Psoas muscle (tissue), 8 donors: ENCODE results near the gene ZNF318. TPM values are rescaled to one million over a fixed set of nuclear protein-coding genes. Genes with fewer than 3 reads are reported as not detected.
"Not testable (repeated sequence)": the region's sequence is repeated elsewhere in the genome, so short reads cannot be mapped to it uniquely, and the experiment has no call there.

Experiments
- ATAC-seq, 4 donors: fragments of 200-7000 bp; cut with Tn5 transposase; one replicate each; pipeline ENCODE4 v1.9.1; 2020; ENCODE audit warnings: moderate library complexity in 3 of 4, mild to moderate bottlenecking in 2 of 4
- DNase-seq, 2 donors: peaks; one replicate each; pipeline ENCODE4 v3.0.0-alpha.2; 2020
- H3K27ac ChIP-seq: fragments of 200-600 bp; one replicate; pipeline ENCODE4 v1.8.0; 2022
- H3K27me3 ChIP-seq, 3 donors: fragments of 200-600 bp in 1 of 3; one replicate each; pipeline versions ENCODE4 v1.6.1 to v1.8.0; 2013 to 2022; ENCODE audit warnings: low read length in 2 of 3, mild to moderate bottlenecking in 2 of 3, moderate library complexity in 1 of 3; ENCODE audit not compliant: insufficient read depth in 3 of 3
- H3K36me3 ChIP-seq, 2 donors: fragments of 200-600 bp in 1 of 2; one replicate each; pipeline versions ENCODE4 v1.6.1 to v1.8.0; 2013 to 2022; ENCODE audit warnings: low read depth in 1 of 2, mild to moderate bottlenecking in 1 of 2, moderate library complexity in 1 of 2; ENCODE audit not compliant: insufficient read depth in 1 of 2
- H3K4me1 ChIP-seq: fragments of 200-600 bp; one replicate; pipeline ENCODE4 v1.8.0; 2022
- H3K4me3 ChIP-seq: fragments of 200-600 bp; one replicate; pipeline ENCODE4 v1.8.0; 2022; ENCODE audit warnings: mild to moderate bottlenecking
- H3K9me3 ChIP-seq: fragments of 200-600 bp; one replicate; pipeline ENCODE4 v1.8.0; 2022
- WGBS, 3 donors: extraction: QIAGEN DNeasy Blood & Tissue Kit; methylation state at CpG; one replicate each; pipeline versions ENCODE4 v1.1.6 to v1.1.7; 2013; 5-methylcytosine and 5-hydroxymethylcytosine counted together
- intact Hi-C, 2 donors: fragments of 100-400 bp; cut with DNase I; formaldehyde crosslinking; loops; one replicate each; pipeline versions ENCODE4 v1.11.0 to v1.14.2; 2022
- polyA plus RNA-seq, 3 donors: library from polyadenylated mRNA; stranded (reverse); fragments of 200-250 nt; gene quantifications; one replicate each; pipeline ENCODE4 v1.2.3, GENCODE V29; 2013
- total RNA-seq, 4 donors: library from RNA; stranded (reverse); fragmentation: NEBNext Ultra II Directional in 2 of 4; extraction: Animal tissue kit (Norgen Biotek cat#: 25700) in 2 of 4; gene quantifications; one replicate each; pipeline versions ENCODE4 v1.2.1 to v1.2.4, GENCODE V29; 2021 to 2023
- TF ChIP-seq, protein P1 (sequence below): fragments of 200-600 bp; IDR thresholded peaks from one replicate; pipeline ENCODE4 v1.8.0; 2022; ENCODE audit warnings: antibody characterized with exemption
- donor health status: healthy with polysubstance abuse.
- donor health status: DM: no; HTN: no; CAD: no; lungs with moderate emphysema.
- donor health status: Bipolar disorder and iron deficiency.
- donor health status: healthy.
- donor health status: DM: yes; HTN: yes; CAD: no.
- donor health status: DM: no; HTN: no; CAD: no.
- donor health status: DM: no; HTN: no; CAD: no.
- donor health status: DM: yes; HTN: yes; CAD: no.

ZNF318 gene
- total and polyA plus RNA-seq, 7 donors: 3.4 to 14.3 (median 9.0) TPM

DNA sequence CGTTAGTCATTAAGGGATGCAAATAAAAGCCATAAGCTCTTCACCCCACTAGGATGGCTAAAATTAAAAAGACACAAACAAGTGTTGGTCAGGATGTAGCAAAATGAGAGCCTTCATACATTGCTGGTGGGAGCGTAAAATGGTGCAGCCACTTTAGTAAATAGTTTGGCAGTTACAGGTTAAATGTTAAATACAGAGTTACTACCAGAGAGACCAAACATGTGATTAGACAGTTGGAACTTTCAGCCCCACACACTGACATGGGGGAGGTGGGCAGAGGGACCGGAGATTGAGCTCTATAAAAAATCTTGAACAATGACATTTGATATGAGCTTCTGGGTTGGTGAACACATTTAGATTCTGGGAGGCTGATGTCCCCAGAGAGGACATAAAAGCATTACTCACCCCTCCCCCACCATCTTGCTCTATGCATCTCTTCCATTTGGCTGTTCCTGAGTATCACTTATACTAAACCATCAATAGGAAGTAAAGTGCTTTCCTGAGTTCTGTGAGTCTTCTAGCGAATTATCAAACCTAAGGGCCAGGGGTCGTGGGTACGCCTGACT lies 20.4 kb upstream of the ZNF318 start:
- 75 to 82% (median 79%) methylated on average over 6 of the region's 6 CpGs for WGBS, 3 donors
- no peak for ATAC-seq
- TF ChIP-seq, protein P1, sequence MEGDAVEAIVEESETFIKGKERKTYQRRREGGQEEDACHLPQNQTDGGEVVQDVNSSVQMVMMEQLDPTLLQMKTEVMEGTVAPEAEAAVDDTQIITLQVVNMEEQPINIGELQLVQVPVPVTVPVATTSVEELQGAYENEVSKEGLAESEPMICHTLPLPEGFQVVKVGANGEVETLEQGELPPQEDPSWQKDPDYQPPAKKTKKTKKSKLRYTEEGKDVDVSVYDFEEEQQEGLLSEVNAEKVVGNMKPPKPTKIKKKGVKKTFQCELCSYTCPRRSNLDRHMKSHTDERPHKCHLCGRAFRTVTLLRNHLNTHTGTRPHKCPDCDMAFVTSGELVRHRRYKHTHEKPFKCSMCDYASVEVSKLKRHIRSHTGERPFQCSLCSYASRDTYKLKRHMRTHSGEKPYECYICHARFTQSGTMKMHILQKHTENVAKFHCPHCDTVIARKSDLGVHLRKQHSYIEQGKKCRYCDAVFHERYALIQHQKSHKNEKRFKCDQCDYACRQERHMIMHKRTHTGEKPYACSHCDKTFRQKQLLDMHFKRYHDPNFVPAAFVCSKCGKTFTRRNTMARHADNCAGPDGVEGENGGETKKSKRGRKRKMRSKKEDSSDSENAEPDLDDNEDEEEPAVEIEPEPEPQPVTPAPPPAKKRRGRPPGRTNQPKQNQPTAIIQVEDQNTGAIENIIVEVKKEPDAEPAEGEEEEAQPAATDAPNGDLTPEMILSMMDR: no peak

DNA sequence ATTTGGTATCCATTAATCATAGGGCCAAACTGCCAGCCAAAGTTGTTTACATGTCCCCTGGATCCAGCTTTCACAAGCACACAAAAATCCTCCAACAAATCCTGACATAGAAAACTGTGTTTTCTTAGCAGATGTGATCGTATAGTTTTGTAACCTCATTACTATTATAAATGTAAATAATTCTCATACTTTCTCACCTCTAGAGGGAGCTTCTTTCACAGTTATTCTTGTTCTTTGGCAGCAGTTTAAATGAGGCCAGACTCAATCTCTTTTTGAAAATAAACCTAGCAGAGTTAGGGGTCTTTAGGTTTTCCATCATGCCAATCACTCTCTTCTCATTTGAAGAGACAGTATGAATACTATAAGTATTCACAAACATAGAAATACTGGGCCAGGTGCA lies 17.0 kb upstream of the ZNF318 start:
- Histone ChIP-seq H3K27ac (no peak overlapping the region), H3K4me3 (no peak overlapping the region), H3K9me3 (no peaks in the 10 kb centered on the region), H3K27me3 (peaks cover 0 to 2% (median 0%) of the 10 kb centered on the region in 3 donors), H3K4me1 (no peaks in the 10 kb centered on the region), H3K36me3 (no peaks in the 10 kb centered on the region)
- intact Hi-C loops: no loop called here
- ATAC-seq: no peak
- DNase-seq: no peak
- TF ChIP-seq, protein P1: peak; percentile 56
- 35 to 92% (median 74%) methylated on average over 1 of the region's 1 CpG for WGBS, 3 donors

More for the DNA sequence above, 20.4 kb upstream of the ZNF318 start:
- no peaks in the 10 kb centered on the region for H3K4me1 ChIP-seq
- no peak overlapping the region for H3K4me3 ChIP-seq
- H3K36me3 ChIP-seq: no peaks in the 10 kb centered on the region
- intact Hi-C loops: no loop called here
- no peak for DNase-seq
- H3K27me3 ChIP-seq: no peaks in the 10 kb centered on the region
- no peaks in the 10 kb centered on the region for H3K9me3 ChIP-seq
- no peak overlapping the region for H3K27ac ChIP-seq

DNA sequence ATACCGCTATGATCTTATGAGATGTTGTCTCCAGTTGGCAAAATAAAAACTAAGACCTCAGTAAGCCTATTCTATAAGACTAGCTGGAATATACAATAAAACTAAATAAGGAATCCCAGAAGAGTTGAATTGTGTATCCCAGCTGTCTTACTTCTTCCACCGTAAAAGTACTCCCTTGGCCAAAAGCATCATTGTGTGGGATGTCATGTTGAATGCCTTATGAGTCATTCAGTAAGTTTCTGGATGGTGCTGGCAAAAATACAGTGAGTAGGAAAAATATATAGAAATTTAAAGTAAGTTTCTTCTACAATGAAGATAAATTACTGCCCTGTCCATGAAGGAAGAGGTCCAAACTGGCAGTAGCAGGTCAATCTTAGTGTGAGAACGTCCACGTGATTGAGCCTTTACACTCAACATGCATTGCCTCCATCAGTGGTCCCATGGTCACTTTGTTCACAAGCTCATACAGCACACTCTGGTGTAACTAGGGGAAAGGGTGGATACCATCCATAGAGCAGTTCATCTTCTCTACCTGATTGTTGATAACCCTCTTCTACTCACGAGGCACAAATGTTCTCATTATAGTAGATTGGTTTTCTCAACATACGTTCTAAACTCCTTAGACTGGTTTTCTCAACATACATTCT lies 13.7 kb upstream of the ZNF318 start:
- WGBS, 3 donors: 78 to 86% (median 81%) methylated on average over 6 of the region's 6 CpGs
- Histone ChIP-seq H3K9me3 (no peaks in the 10 kb centered on the region), H3K4me1 (no peaks in the 10 kb centered on the region), H3K4me3 (no peak overlapping the region), H3K27ac (no peak overlapping the region), H3K27me3 (peaks cover 0 to 2% (median 0%) of the 10 kb centered on the region in 3 donors), H3K36me3 (no peaks in the 10 kb centered on the region)
- ATAC-seq: no peak
- TF ChIP-seq, protein P1: no peak
- intact Hi-C loops: no loop called here
- DNase-seq: no peak

DNA sequence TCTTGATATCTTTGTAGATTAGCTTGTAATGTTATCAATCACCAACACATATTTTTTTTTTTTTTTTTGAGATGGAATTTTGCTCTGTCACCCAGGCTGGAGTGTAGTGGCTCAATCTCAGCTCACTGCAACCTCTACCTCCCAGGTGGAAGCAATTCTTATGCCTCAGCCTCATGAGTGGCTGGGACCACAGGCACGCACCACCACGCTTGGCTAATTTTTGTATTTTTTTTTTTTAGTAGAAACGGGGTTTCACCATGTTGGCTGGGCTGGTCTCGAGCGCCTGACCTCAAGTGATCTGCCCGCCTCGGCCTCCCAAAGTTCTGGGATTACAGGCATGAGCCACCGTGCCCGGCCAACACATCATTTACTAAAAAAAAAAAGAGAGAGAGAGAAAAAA lies 11.4 kb upstream of the ZNF318 start:
- H3K36me3 ChIP-seq, H3K9me3 ChIP-seq, intact Hi-C loops, DNase-seq, H3K4me1 ChIP-seq, ATAC-seq, H3K27ac ChIP-seq, H3K4me3 ChIP-seq, H3K27me3 ChIP-seq: not testable (repeated sequence)
- WGBS, 3 donors: 81 to 84% (median 81%) methylated on average over 9 of the region's 9 CpGs

DNA sequence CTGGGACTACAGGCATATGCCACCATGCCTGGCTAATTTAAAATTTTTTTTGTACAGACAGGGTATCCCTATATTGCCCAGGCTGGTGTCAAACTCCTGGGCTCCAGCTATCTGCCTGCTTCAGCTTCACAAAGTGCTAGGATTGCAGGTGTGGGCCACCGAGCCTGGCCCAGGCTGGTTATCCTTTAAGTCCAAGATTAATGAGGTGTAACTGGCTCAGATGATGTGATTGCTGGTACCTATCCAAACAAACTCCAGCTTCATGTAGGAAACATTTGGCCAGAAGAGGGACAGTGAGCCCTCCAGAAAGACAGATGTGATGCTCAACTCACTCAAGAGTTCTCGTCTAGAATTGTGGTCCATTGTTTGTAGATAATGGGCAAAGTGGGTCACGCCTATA lies 9.2 kb upstream of the ZNF318 start:
- H3K9me3 ChIP-seq: no peaks in the 10 kb centered on the region
- ATAC-seq: no peak
- H3K36me3 ChIP-seq: no peaks in the 10 kb centered on the region
- TF ChIP-seq, protein P1: no peak
- H3K27ac ChIP-seq: no peak overlapping the region
- 56 to 59% (median 57%) methylated on average over 3 of the region's 3 CpGs for WGBS, 3 donors
- no peak for DNase-seq
- intact Hi-C loops: no loop called here
- no peaks in the 10 kb centered on the region for H3K4me1 ChIP-seq
- no peaks in the 10 kb centered on the region for H3K27me3 ChIP-seq
- H3K4me3 ChIP-seq: no peak overlapping the region
